Measurements from ENCODE around the gene SPEN. TPM values are rescaled to one million over a fixed set of nuclear protein-coding genes. Genes with fewer than 3 reads are reported as not detected.

The SPEN gene
- total RNA-seq, 3 donors from 2014 or later = 48.7 to 60.3 (median 50.6) TPM

DNA sequence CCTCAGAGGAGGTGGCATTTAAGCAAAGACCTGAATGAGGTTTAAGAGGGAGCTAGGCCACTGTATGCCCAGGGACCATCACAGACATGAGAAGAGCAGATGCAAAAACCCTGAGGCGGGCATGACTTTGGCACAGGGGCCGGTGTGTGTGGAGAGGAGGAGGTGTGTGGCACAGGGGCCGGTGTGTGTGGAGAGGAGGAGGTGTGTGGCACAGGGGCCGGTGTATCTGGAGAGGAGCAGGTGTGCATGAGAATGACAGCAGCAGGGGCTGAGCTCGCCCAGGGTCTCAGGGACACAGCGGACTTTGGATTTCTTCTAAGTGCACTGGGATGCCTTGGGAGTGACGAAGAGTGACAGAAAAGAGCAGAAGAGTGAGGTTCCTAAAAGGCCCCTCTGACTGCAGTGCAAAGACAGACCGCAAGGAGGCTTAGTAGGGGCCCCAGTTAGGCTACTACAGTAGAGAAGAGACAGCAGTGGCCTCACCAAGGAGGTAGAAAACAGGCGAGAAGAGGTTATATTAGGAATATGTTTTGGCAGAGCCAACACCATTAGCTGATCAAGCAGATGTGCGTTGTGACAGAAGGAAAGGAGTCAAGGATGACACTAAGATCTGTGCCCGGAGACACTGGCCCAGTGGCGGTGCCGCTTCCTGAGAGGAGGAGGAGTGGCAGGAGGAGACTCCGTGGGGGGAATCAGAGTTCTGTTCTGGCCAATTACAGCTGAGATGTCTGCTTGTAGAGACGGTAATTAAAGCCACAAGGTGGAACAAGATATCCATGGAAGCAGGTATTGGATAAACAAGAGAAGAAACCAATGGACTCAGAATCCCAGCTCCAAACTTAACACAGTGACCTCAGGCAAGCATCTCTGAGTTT, 110.0 kb downstream of the SPEN start:
- DNase-seq = no peak
- intact Hi-C loops (cut with DNase I, micrococcal nuclease) = no loop called here
- peaks cover 6% of the 10 kb centered on the region for H3K4me1 ChIP-seq (ENCODE audit: low read depth)
- TF ChIP-seq, protein P1, sequence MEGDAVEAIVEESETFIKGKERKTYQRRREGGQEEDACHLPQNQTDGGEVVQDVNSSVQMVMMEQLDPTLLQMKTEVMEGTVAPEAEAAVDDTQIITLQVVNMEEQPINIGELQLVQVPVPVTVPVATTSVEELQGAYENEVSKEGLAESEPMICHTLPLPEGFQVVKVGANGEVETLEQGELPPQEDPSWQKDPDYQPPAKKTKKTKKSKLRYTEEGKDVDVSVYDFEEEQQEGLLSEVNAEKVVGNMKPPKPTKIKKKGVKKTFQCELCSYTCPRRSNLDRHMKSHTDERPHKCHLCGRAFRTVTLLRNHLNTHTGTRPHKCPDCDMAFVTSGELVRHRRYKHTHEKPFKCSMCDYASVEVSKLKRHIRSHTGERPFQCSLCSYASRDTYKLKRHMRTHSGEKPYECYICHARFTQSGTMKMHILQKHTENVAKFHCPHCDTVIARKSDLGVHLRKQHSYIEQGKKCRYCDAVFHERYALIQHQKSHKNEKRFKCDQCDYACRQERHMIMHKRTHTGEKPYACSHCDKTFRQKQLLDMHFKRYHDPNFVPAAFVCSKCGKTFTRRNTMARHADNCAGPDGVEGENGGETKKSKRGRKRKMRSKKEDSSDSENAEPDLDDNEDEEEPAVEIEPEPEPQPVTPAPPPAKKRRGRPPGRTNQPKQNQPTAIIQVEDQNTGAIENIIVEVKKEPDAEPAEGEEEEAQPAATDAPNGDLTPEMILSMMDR (IDR thresholded peaks at IDR 0.05) = no peak
- no peak overlapping the region for H3K4me3 ChIP-seq
- no peak for ATAC-seq
- no peaks in the 10 kb centered on the region for H3K9me3 ChIP-seq
- no peaks in the 10 kb centered on the region for H3K36me3 ChIP-seq (ENCODE audit: low read depth)

GRCh38 chr1:15958111-15958510, 110.6 kb downstream of the SPEN start:
- peaks cover 6% of the 10 kb centered on the region for H3K4me1 ChIP-seq (ENCODE audit: low read depth)

GRCh38 chr1:15958793-15959192, 111.3 kb downstream of the SPEN start:
- no peak for ATAC-seq
- TF ChIP-seq, protein P1 (IDR thresholded peaks at IDR 0.05) = no peak
- intact Hi-C loops (cut with DNase I, micrococcal nuclease) = no loop called here
- no peak for DNase-seq
- Histone ChIP-seq H3K4me1 (ENCODE audit: low read depth) (peaks cover 12% of the 10 kb centered on the region), H3K9me3 (no peaks in the 10 kb centered on the region), H3K36me3 (ENCODE audit: low read depth) (no peaks in the 10 kb centered on the region), H3K4me3 (no peak overlapping the region)

More at GRCh38 chr1:15958111-15958510, 110.6 kb downstream of the SPEN start:
- no peak overlapping the region for H3K4me3 ChIP-seq
- DNase-seq (no peak), ATAC-seq (no peak)
- intact Hi-C loops (cut with DNase I, micrococcal nuclease) = no loop called here
- H3K9me3 ChIP-seq = no peaks in the 10 kb centered on the region
- TF ChIP-seq, protein P1 (IDR thresholded peaks at IDR 0.05) = no peak
- no peaks in the 10 kb centered on the region for H3K36me3 ChIP-seq (ENCODE audit: low read depth)

GRCh38 chr1:15959424-15959823, 111.9 kb downstream of the SPEN start:
- DNase-seq (no peak), ATAC-seq (no peak)
- Histone ChIP-seq H3K36me3 (ENCODE audit: low read depth) (no peaks in the 10 kb centered on the region), H3K9me3 (no peaks in the 10 kb centered on the region), H3K4me1 (ENCODE audit: low read depth) (peaks cover 15% of the 10 kb centered on the region), H3K4me3 (no peak overlapping the region)
- TF ChIP-seq, protein P1 (IDR thresholded peaks at IDR 0.05) = no peak
- intact Hi-C loops (cut with DNase I, micrococcal nuclease) = no loop called here

- H3K4me3 ChIP-seq = no peak overlapping the region
- ATAC-seq = no peak
- no peaks in the 10 kb centered on the region for H3K9me3 ChIP-seq
- intact Hi-C loops (cut with DNase I, micrococcal nuclease) = no loop called here
- no peak for DNase-seq
- no peaks in the 10 kb centered on the region for H3K36me3 ChIP-seq (ENCODE audit: low read depth)
- peaks cover 17% of the 10 kb centered on the region for H3K4me1 ChIP-seq (ENCODE audit: low read depth)
- TF ChIP-seq, protein P1 (IDR thresholded peaks at IDR 0.05) = no peak
Measured at GRCh38 chr1:15959827-15960446, 112.4 kb downstream of the SPEN start.
